Lower lobe of right lung (tissue), 2 donors: ENCODE data around the gene ZNF503. TPM values are rescaled to one million over a fixed set of nuclear protein-coding genes. Genes with fewer than 3 reads are reported as not detected.

ENCODE experiments used
- ATAC-seq, 2 donors: fragments of 200-7000 bp; cut with Tn5 transposase; one replicate each; pipeline ENCODE4 v1.9.1; 2020 to 2022; ENCODE audit warnings: mild to moderate bottlenecking in 2 of 2, moderate library complexity in 2 of 2
- DNase-seq: peaks from one replicate; pipeline ENCODE4 v3.0.0-alpha.2; 2020
- H3K27ac ChIP-seq: fragments of 200-600 bp; one replicate; pipeline ENCODE4 v1.8.0; 2022
- H3K27me3 ChIP-seq: fragments of 200-600 bp; one replicate; pipeline ENCODE4 v1.8.0; 2022; ENCODE audit warnings: low read depth
- H3K36me3 ChIP-seq: fragments of 200-600 bp; one replicate; pipeline ENCODE4 v1.8.0; 2022; ENCODE audit warnings: mild to moderate bottlenecking
- H3K4me1 ChIP-seq: fragments of 200-600 bp; one replicate; pipeline ENCODE4 v1.8.0; 2022
- H3K4me3 ChIP-seq: fragments of 200-600 bp; one replicate; pipeline ENCODE4 v1.8.0; 2022; ENCODE audit warnings: mild to moderate bottlenecking
- H3K9me3 ChIP-seq: fragments of 200-600 bp; one replicate; pipeline ENCODE4 v1.8.0; 2022
- intact Hi-C: fragments of 100-400 bp; cut with DNase I; formaldehyde crosslinking; loops from one replicate; pipeline ENCODE4 v1.11.0; 2022
- total RNA-seq: library from RNA; stranded (reverse); fragmentation: NEBNext Ultra II Directional; extraction: Animal tissue kit (Norgen Biotek cat#: 25700); gene quantifications from one replicate; pipeline ENCODE4 v1.2.1, GENCODE V29; 2021
- TF ChIP-seq, protein P1 (sequence below): fragments of 200-600 bp; IDR thresholded peaks from one replicate; pipeline ENCODE4 v1.8.0; 2022; ENCODE audit warnings: antibody characterized with exemption, mild to moderate bottlenecking
- donor health status: DM: no; HTN: yes; CAD: no; lungs with severe emphysema.

ZNF503 gene
- total RNA-seq, 1 donor from 2014 or later: 28.3 TPM

DNA sequence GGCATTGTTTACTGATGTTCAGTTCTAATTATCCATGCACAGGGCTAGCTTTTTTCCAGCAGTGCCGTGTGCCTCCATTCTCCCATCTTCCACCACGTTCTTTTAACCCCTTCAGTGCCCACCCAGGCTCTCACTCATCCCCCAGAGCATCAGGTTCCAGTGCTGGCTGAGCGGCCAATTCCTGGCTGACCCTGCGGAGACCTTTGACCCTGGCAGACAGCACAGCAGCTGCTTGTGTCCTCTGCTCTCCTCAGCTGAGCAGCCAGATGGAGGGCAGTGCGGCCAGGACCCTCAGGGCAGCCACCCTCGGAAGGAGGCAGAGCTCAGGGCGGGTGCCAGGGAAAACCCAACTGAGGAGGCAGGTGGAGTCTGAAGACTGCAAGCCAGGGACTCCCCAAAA, 48.4 kb downstream of the ZNF503 start:
- no peaks in the 10 kb centered on the region for H3K27me3 ChIP-seq
- no peak overlapping the region for H3K4me3 ChIP-seq
- no peak overlapping the region for H3K27ac ChIP-seq
- DNase-seq (no peak), ATAC-seq (no peak)
- intact Hi-C loops: no loop called here
- H3K4me1 ChIP-seq: no peaks in the 10 kb centered on the region
- H3K36me3 ChIP-seq: no peaks in the 10 kb centered on the region
- TF ChIP-seq, protein P1, sequence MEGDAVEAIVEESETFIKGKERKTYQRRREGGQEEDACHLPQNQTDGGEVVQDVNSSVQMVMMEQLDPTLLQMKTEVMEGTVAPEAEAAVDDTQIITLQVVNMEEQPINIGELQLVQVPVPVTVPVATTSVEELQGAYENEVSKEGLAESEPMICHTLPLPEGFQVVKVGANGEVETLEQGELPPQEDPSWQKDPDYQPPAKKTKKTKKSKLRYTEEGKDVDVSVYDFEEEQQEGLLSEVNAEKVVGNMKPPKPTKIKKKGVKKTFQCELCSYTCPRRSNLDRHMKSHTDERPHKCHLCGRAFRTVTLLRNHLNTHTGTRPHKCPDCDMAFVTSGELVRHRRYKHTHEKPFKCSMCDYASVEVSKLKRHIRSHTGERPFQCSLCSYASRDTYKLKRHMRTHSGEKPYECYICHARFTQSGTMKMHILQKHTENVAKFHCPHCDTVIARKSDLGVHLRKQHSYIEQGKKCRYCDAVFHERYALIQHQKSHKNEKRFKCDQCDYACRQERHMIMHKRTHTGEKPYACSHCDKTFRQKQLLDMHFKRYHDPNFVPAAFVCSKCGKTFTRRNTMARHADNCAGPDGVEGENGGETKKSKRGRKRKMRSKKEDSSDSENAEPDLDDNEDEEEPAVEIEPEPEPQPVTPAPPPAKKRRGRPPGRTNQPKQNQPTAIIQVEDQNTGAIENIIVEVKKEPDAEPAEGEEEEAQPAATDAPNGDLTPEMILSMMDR: no peak
- peaks cover 6% of the 10 kb centered on the region for H3K9me3 ChIP-seq

DNA sequence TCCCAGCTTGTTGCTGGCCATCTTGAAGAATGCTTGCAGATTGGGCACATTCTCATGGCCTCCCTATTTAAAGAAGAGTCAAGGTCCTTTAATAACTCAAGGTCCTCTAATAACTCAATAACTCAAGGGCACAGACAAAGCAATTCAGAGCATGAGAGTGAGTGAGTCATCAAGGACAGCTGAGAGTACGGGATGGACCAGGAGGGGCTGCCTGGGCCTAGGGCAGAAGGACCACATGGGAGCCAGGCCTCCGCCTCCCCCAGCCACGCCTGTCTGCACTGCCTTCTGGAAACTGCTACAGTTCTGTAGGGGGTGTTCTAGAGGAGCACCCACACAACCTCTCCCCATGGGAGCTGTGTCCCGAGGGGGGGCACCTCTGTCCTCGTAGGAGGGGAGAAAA, 48.9 kb downstream of the ZNF503 start:
- DNase-seq (no peak), ATAC-seq (no peak)
- TF ChIP-seq, protein P1: no peak
- H3K36me3 ChIP-seq: no peaks in the 10 kb centered on the region
- intact Hi-C loops: no loop called here
- H3K9me3 ChIP-seq: peaks cover 6% of the 10 kb centered on the region
- H3K27ac ChIP-seq: no peak overlapping the region
- H3K4me3 ChIP-seq: no peak overlapping the region
- H3K27me3 ChIP-seq: no peaks in the 10 kb centered on the region
- no peaks in the 10 kb centered on the region for H3K4me1 ChIP-seq

DNA sequence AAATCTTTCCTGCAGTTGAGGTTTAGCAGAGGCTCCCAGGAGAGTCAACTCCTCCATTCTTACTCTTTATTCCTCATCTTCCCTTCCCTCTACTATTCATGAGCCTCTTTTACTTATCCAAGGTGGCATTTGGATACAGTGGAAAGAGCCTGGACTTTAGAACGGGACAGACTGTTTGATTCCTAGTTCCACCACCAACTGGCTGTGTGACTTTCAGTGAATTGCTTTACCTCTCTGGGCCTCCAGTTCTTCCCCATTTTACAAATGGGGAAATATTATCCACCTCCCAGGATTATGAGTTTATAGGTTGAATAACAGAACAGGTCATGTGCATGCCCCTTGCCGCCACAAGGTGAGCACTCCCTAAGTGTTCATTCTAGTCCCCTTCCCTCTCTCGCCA, 49.9 kb downstream of the ZNF503 start:
- Histone ChIP-seq H3K4me3 (no peak overlapping the region), H3K27ac (no peak overlapping the region), H3K36me3 (no peaks in the 10 kb centered on the region), H3K27me3 (no peaks in the 10 kb centered on the region), H3K9me3 (peaks cover 6% of the 10 kb centered on the region), H3K4me1 (no peaks in the 10 kb centered on the region)
- no peak for ATAC-seq
- TF ChIP-seq, protein P1: no peak
- intact Hi-C loops: no loop called here
- DNase-seq: no peak

DNA sequence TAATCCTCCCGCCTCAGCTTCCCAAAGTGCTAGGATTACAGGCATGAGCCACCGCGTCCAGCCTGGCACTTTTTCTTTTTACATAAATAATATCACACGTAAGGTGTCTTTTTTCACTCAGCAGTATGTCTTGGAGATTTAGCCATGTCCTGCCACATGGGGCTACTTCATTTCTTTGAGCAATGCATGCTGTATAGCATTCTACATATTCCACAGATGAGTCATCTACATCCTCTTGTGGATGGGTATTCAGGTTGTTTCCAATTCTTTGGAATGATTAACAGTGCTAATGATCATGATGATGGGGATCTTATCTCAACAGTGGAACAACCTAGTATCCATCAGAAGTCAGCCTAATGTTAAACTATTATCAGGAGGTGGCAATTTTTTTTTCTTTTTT, 50.8 kb downstream of the ZNF503 start:
- TF ChIP-seq, protein P1: no peak
- Histone ChIP-seq H3K4me3 (no peak overlapping the region), H3K4me1 (no peaks in the 10 kb centered on the region), H3K27ac (no peak overlapping the region), H3K36me3 (no peaks in the 10 kb centered on the region), H3K27me3 (no peaks in the 10 kb centered on the region), H3K9me3 (peaks cover 2% of the 10 kb centered on the region)
- intact Hi-C loops: no loop called here
- no peak for DNase-seq
- ATAC-seq: no peak

Other genes starting within 250 kb of the ZNF503 start
- gene VDAC2, start 191.0 kb downstream of the ZNF503 start, total RNA-seq: 120 TPM
- 18.3 TPM for gene COMTD1, start 165.8 kb downstream of the ZNF503 start, total RNA-seq
- 29.9 TPM for gene LRMDA, start 29.9 kb upstream of the ZNF503 start, total RNA-seq